Stimulated activated CD8-positive, alpha-beta memory T cell treated with anti-CD3 and anti-CD28 coated beads, Interleukin-12 subunit alpha, Interleukin-12 subunit beta, amount 100 ng/mL, for 4 hours (primary cell): Measurements from ENCODE around the gene C22orf42.
"Not testable (repeated sequence)": the region's sequence is repeated elsewhere in the genome, so short reads cannot be mapped to it uniquely, and the experiment has no call there.

Source experiments
- DNase-seq: peaks from one replicate; pipeline ENCODE4 v3.0.0-alpha.2; 2020; ENCODE audit warnings: low read depth

The C22orf42 gene

GRCh38 chr22:32134796-32135195, 24.3 kb downstream of the C22orf42 start:
- not testable (repeated sequence) for DNase-seq

- no peak for DNase-seq
Measured at GRCh38 chr22:32132783-32133182, 26.3 kb downstream of the C22orf42 start.

GRCh38 chr22:32132126-32132525, 27.0 kb downstream of the C22orf42 start:
- DNase-seq, result no peak

- no peak for DNase-seq
Measured at GRCh38 chr22:32130464-32130863, 28.6 kb downstream of the C22orf42 start.

- no peak for DNase-seq
Measured at GRCh38 chr22:32127904-32128303, 31.2 kb downstream of the C22orf42 start.

GRCh38 chr22:32123657-32124056, 35.4 kb downstream of the C22orf42 start:
- no peak for DNase-seq

GRCh38 chr22:32122899-32123298, 36.2 kb downstream of the C22orf42 start:
- no peak for DNase-seq

GRCh38 chr22:32120603-32121002, 38.5 kb downstream of the C22orf42 start:
- DNase-seq, result no peak

- no peak for DNase-seq
Measured at GRCh38 chr22:32119568-32120235, 39.4 kb downstream of the C22orf42 start.

- DNase-seq, result no peak
Measured at GRCh38 chr22:32112380-32112779, 46.7 kb downstream of the C22orf42 start.

GRCh38 chr22:32106930-32107329, 52.2 kb downstream of the C22orf42 start:
- no peak for DNase-seq

GRCh38 chr22:32103658-32104315, 55.3 kb downstream of the C22orf42 start:
- no peak for DNase-seq

- no peak for DNase-seq
Measured at GRCh38 chr22:32100711-32101110, 58.4 kb downstream of the C22orf42 start.
